ENCODE measurements around the gene FBXO42. TPM values are rescaled to one million over a fixed set of nuclear protein-coding genes. Genes with fewer than 3 reads are reported as not detected.

The FBXO42 gene
- total and polyA plus RNA-seq, 2 donors (not counting 1 experiment from before 2014, with no cell fraction given): 10.4 to 13.5 TPM

DNA sequence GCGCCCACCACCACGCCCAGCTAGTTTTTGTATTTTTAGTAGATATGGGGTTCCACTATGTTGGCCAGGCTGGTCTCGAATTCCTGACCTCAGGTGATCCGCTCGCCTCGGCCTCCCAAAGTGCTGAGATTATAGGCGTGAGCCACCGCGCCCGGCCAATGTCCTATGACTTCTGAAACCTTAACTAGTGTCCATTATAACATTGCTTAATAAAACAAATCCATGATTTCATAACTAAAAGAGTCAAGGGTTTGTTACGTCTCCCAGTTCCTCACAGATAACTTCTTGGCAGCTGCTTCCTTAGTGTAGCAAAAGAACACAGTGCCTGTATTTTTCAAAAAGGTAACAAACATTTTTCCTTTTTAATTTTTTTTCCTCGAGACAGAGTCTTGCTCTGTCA is 53.6 kb downstream of the FBXO42 start:
- DNase-seq (ENCODE audit: low read depth in 2 of 2): no peak
- H3K9me3 ChIP-seq (ENCODE audit: control insufficient read depth, insufficient read depth, low read depth, low read length): no peaks in the 10 kb centered on the region
- H3K9ac ChIP-seq (ENCODE audit: insufficient read depth, low read length): no peak overlapping the region
- no peaks in the 10 kb centered on the region for H3K27me3 ChIP-seq (ENCODE audit: control insufficient read depth, insufficient read depth, low read length)
- H4K20me1 ChIP-seq (ENCODE audit: control insufficient read depth, extremely low read depth, insufficient read depth, low read length): no peaks in the 10 kb centered on the region
- no peaks in the 10 kb centered on the region for H3K4me1 ChIP-seq (ENCODE audit: control insufficient read depth, extremely low read depth, insufficient read depth, low read length)
- TF ChIP-seq EZH2 (IDR thresholded peaks at IDR 0.05; ENCODE audit: low read length, missing control alignments): no peak
- no peak for TF ChIP-seq CTCF (conservative IDR thresholded peaks at IDR 0.05 in 1 of 2, IDR thresholded peaks at IDR 0.05 in 1 of 2; ENCODE audit: low read depth in 1 of 2, low read length in 2 of 2)
- H3K4me3 ChIP-seq (replicated peaks in 1 of 4; ENCODE audit: control extremely low read depth in 1 of 4, insufficient read depth in 1 of 4, low read depth in 3 of 4, low read length in 4 of 4): no peak overlapping the region
- H3K4me2 ChIP-seq (ENCODE audit: extremely low read depth, insufficient read depth, low read length): no peak overlapping the region
- H3K36me3 ChIP-seq (ENCODE audit: control insufficient read depth, insufficient read depth, low read length): peaks cover 6% of the 10 kb centered on the region
- no peaks in the 10 kb centered on the region for H3K79me2 ChIP-seq (ENCODE audit: control insufficient read depth, insufficient read depth, low read length)
- H3K27ac ChIP-seq (ENCODE audit: insufficient read depth, low read length): no peak overlapping the region
- no peak overlapping the region for H2AFZ ChIP-seq (ENCODE audit: low read length)

DNA sequence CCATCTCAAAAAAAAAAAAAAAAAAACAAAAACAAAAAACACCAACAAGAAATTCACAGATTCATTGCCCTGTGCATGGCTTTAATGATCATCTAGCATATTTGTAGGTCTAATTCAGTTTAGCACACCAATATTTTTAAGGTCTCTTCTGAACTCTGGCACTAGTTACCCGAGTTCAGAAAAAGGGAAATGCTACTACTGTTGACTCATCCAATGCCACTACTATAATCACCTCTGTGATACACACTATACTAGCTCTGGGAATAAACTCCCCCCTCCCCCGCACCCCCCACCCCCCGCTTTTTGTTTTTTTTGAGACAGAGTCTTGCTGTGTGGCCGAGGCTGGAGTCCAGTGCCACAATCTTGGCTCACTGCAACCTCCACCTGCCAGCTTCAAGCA is 55.6 kb downstream of the FBXO42 start:
- Histone ChIP-seq H3K4me3 (replicated peaks in 1 of 4; ENCODE audit: control extremely low read depth in 1 of 4, insufficient read depth in 1 of 4, low read depth in 3 of 4, low read length in 4 of 4) (no peak overlapping the region), H3K9me3 (ENCODE audit: control insufficient read depth, insufficient read depth, low read depth, low read length) (no peaks in the 10 kb centered on the region), H3K4me1 (ENCODE audit: control insufficient read depth, extremely low read depth, insufficient read depth, low read length) (no peaks in the 10 kb centered on the region), H3K27ac (ENCODE audit: insufficient read depth, low read length) (no peak overlapping the region), H3K36me3 (ENCODE audit: control insufficient read depth, insufficient read depth, low read length) (peaks cover 1% of the 10 kb centered on the region), H3K9ac (ENCODE audit: insufficient read depth, low read length) (no peak overlapping the region), H3K79me2 (ENCODE audit: control insufficient read depth, insufficient read depth, low read length) (no peaks in the 10 kb centered on the region), H4K20me1 (ENCODE audit: control insufficient read depth, extremely low read depth, insufficient read depth, low read length) (no peaks in the 10 kb centered on the region), H3K4me2 (ENCODE audit: extremely low read depth, insufficient read depth, low read length) (no peak overlapping the region), H3K27me3 (ENCODE audit: control insufficient read depth, insufficient read depth, low read length) (no peaks in the 10 kb centered on the region), H2AFZ (ENCODE audit: low read length) (no peak overlapping the region)
- DNase-seq (ENCODE audit: low read depth in 2 of 2): no peak
- TF ChIP-seq CTCF (conservative IDR thresholded peaks at IDR 0.05 in 1 of 2, IDR thresholded peaks at IDR 0.05 in 1 of 2; ENCODE audit: low read depth in 1 of 2, low read length in 2 of 2) (no peak), EZH2 (IDR thresholded peaks at IDR 0.05; ENCODE audit: low read length, missing control alignments) (no peak)

GRCh38 chr1:16294219-16295212 is 57.8 kb downstream of the FBXO42 start:
- no peaks in the 10 kb centered on the region for H3K36me3 ChIP-seq (ENCODE audit: control insufficient read depth, insufficient read depth, low read length)
- H2AFZ ChIP-seq (ENCODE audit: low read length): no peak overlapping the region
- H3K4me2 ChIP-seq (ENCODE audit: extremely low read depth, insufficient read depth, low read length): no peak overlapping the region
- no peaks in the 10 kb centered on the region for H3K4me1 ChIP-seq (ENCODE audit: control insufficient read depth, extremely low read depth, insufficient read depth, low read length)
- no peak overlapping the region for H3K27ac ChIP-seq (ENCODE audit: insufficient read depth, low read length)
- no peaks in the 10 kb centered on the region for H4K20me1 ChIP-seq (ENCODE audit: control insufficient read depth, extremely low read depth, insufficient read depth, low read length)
- no peak for DNase-seq (ENCODE audit: low read depth in 2 of 2)
- H3K27me3 ChIP-seq (ENCODE audit: control insufficient read depth, insufficient read depth, low read length): no peaks in the 10 kb centered on the region
- TF ChIP-seq EZH2 (IDR thresholded peaks at IDR 0.05; ENCODE audit: low read length, missing control alignments) (no peak), CTCF (conservative IDR thresholded peaks at IDR 0.05 in 1 of 2, IDR thresholded peaks at IDR 0.05 in 1 of 2; ENCODE audit: low read depth in 1 of 2, low read length in 2 of 2) (no peak)
- H3K9ac ChIP-seq (ENCODE audit: insufficient read depth, low read length): no peak overlapping the region
- no peak overlapping the region for H3K4me3 ChIP-seq (replicated peaks in 1 of 4; ENCODE audit: control extremely low read depth in 1 of 4, insufficient read depth in 1 of 4, low read depth in 3 of 4, low read length in 4 of 4)
- H3K9me3 ChIP-seq (ENCODE audit: control insufficient read depth, insufficient read depth, low read depth, low read length): no peaks in the 10 kb centered on the region
- H3K79me2 ChIP-seq (ENCODE audit: control insufficient read depth, insufficient read depth, low read length): no peaks in the 10 kb centered on the region
